Measurements from ENCODE around the gene SERINC5.

DNA sequence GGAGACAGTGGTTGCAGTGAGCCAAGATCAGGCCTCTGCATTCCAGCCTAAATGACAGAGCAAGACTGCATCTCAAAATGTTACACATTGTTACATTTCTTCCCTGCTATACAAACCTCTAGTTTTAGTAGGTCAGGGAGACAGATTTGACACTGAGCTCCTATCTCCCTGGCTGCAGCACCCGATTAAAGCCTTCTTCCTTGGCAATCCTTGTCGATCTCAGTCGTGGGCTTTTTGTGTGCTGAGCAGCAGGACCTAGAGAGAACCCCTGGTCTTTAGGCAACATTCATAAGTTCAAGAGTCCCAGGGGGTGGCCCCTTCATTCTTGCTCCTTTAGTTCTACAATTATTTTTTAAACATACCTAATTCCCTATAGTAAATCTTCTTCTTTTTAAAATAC lies 13.0 kb downstream of the SERINC5 start:
- TF ChIP-seq, protein P1, sequence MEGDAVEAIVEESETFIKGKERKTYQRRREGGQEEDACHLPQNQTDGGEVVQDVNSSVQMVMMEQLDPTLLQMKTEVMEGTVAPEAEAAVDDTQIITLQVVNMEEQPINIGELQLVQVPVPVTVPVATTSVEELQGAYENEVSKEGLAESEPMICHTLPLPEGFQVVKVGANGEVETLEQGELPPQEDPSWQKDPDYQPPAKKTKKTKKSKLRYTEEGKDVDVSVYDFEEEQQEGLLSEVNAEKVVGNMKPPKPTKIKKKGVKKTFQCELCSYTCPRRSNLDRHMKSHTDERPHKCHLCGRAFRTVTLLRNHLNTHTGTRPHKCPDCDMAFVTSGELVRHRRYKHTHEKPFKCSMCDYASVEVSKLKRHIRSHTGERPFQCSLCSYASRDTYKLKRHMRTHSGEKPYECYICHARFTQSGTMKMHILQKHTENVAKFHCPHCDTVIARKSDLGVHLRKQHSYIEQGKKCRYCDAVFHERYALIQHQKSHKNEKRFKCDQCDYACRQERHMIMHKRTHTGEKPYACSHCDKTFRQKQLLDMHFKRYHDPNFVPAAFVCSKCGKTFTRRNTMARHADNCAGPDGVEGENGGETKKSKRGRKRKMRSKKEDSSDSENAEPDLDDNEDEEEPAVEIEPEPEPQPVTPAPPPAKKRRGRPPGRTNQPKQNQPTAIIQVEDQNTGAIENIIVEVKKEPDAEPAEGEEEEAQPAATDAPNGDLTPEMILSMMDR (IDR thresholded peaks at IDR 0.05), result no peak
- no peak for TF ChIP-seq SIN3A (IDR thresholded peaks at IDR 0.05; ENCODE audit: borderline replicate concordance, insufficient read depth, low read depth, low read length)

Measured in Panc1 (cell line).